H54 (cell line): ENCODE measurements around the gene SLC15A2.

Source experiments
- DNase-seq: peaks from one replicate; pipeline ENCODE4 v3.0.0; 2011; ENCODE audit warnings: low spot score, mixed read lengths; ENCODE audit not compliant: insufficient read length
- FAIRE-seq: peaks from 3 replicates; lab custom pipeline; 2011; peaks lifted over from hg19 to GRCh38; lab: Jason Lieb, UNC
- POLR2A ChIP-seq: IDR thresholded peaks from 2 replicates; pipeline ENCODE4 v1.6.1; 2011; ENCODE audit warnings: low read depth, mild to moderate bottlenecking, low read length

Gene SLC15A2

GRCh38 chr3:121951291-121951919, 57.2 kb downstream of the SLC15A2 start:
- TF ChIP-seq POLR2A: no peak
- DNase-seq (no peak), FAIRE-seq (no peak)

GRCh38 chr3:121956363-121956762, 62.2 kb downstream of the SLC15A2 start:
- DNase-seq: no peak
- no peak for TF ChIP-seq POLR2A
- FAIRE-seq: no peak

GRCh38 chr3:121957674-121958415, 63.6 kb downstream of the SLC15A2 start:
- no peak for TF ChIP-seq POLR2A
- DNase-seq: no peak
- no peak for FAIRE-seq

- no peak for TF ChIP-seq POLR2A
- FAIRE-seq: no peak
Measured at GRCh38 chr3:121958801-121959200, 64.6 kb downstream of the SLC15A2 start.

GRCh38 chr3:121961283-121961682, 67.1 kb downstream of the SLC15A2 start:
- FAIRE-seq: no peak
- no peak for TF ChIP-seq POLR2A
- no peak for DNase-seq

More at GRCh38 chr3:121958801-121959200, 64.6 kb downstream of the SLC15A2 start:
- DNase-seq: no peak

DNA sequence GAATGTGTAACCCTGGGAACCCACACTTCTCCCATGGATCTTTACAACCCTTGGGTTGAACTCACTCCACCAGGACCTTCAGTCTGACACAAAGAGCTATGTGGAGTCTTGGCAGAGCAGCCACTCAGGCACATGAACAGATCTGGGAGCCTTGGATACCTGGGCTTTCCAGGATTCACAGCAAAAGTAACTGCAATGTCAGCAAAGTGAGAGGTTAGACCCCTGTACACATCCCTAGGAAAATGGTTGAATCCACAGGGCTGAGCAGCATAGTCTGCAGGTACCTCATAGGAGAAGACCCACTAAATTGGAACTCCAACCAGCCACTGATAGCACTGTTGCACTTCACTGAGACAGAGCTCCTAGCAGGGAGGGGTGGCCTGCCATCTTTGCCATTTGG, 68.2 kb downstream of the SLC15A2 start:
- no peak for TF ChIP-seq POLR2A
- DNase-seq: no peak
- FAIRE-seq: no peak

DNA sequence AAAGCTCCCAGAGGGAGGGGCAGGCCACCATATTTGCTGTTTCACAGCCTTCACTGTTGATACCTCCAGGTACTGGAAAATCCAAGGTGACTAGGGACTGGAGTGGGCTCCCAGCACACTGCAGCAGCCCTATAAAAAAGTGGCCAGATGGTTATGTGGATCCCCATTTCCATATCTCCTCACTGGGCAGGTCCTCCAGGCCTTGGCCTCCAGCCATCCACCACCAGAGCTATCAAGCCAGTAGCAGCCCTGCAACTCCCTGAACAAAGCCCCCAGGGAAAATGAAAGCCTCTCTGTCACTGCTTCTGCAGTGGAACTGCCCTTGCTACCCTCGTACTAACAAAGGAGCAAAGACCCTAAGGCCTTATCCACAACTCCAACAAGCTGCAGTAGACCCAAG, 69.4 kb downstream of the SLC15A2 start:
- no peak for TF ChIP-seq POLR2A
- DNase-seq (no peak), FAIRE-seq (no peak)

DNA sequence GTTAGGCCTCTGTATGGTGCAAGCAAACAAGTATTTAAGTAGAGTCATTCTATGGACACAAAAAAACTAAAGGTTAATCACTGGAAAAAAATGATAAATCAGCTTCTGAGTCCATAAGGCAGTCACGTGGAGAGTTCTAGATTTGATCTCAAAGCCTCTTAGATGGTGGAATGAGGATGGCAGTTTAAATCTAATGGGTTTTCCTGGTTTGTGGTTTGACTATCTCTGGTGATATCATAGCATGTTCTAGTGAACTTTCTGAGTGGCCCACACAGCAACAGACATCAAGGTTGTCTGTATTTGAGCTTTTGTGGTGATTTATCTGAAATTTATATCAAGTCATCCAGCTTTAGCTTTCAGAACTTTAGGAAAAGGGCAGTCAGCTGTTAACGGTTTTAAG, 75.4 kb downstream of the SLC15A2 start:
- TF ChIP-seq POLR2A: no peak
- FAIRE-seq: no peak
- no peak for DNase-seq

DNA sequence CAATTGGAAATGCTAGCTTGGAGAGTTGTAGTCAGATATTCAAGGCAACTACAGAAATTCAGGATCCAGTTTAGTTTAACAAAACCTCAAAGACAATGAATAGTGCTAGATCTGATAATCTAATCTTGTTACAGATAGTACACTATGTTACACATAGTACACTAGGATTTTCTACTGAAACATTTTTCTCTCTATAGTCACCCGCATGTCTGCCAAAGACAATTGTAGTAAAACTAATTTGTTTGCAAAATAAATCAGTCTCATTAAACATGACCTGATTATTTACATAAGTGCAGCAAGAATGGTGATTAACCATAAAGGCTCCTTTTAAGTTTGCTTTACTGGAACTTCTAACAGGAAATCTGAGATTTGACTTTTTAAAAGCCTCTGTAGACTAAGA, 75.8 kb downstream of the SLC15A2 start:
- DNase-seq (no peak), FAIRE-seq (no peak)
- no peak for TF ChIP-seq POLR2A

DNA sequence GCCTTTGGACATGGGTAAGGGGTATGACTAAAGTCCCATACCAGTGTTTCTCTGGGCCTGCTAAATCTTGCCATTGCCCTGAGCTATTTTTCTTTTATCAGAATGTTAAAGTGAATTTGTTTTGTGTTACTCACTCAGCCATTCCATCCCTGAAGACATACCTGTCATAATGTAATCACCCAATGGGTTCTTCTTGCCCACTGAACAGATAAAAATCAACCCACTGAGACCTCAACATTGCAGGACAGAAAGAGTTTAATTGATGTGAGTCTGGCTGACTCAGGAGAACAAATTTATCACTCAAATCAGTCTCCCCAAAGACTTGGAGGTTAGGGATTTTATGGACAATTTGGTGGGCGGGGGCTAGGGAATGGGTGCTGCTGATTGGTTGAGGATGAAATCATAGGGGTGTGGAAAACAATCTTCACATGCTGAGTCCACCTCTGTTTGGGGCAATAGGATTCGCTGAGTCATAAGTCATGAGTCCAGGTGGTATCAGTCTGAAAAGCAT, 80.5 kb downstream of the SLC15A2 start:
- DNase-seq (no peak), FAIRE-seq (no peak)
- no peak for TF ChIP-seq POLR2A

DNA sequence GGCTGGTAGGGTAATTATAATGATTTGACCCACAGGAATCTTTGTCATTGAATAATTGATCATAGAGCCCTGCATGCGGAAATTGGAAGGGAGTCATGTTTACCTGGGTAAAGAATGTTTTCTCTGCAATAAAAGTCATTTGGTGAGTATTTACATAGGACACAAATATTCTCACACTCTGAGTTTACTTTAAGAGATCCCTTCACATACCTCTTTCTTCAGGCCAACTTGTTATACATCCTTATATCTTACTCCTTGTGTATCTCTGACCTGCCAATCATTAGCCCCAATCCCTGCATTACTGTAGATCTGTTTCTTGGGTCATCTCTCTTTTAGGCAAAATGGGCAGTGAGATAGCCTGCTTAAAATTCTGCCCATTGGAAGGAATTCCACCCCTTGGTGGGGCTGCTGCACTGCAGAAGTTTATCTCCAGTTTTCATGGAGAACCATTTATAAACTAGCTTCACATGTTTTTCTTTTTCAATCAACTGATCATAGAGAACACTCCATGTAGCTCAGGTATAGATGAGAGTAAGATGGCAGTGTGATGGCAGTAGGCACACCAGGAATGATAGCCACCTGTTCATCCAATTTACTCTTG, 81.6 kb downstream of the SLC15A2 start:
- no peak for TF ChIP-seq POLR2A
- no peak for DNase-seq
- FAIRE-seq: no peak

DNA sequence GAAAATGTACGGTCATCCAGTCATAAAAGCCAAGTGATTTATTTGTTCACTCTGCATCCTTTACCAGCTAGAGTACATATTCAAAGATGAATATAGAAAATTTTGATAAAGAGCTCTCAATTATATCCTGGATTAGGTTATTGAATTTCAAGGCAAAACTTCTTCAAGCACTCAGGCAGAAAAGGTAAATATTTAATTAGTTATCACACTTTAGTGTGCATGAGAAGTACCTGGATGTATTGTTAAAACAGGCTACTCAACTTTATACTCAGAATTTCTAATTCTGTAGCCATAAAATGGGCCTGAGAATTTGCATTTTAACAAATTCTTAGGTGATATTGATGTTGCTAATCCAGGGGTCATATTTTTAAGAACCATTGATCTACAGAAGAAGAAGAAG, 82.5 kb downstream of the SLC15A2 start:
- TF ChIP-seq POLR2A: no peak
- FAIRE-seq (no peak), DNase-seq (no peak)

GRCh38 chr3:121979246-121979645, 85.0 kb downstream of the SLC15A2 start:
- DNase-seq (no peak), FAIRE-seq (no peak)
- no peak for TF ChIP-seq POLR2A

DNA sequence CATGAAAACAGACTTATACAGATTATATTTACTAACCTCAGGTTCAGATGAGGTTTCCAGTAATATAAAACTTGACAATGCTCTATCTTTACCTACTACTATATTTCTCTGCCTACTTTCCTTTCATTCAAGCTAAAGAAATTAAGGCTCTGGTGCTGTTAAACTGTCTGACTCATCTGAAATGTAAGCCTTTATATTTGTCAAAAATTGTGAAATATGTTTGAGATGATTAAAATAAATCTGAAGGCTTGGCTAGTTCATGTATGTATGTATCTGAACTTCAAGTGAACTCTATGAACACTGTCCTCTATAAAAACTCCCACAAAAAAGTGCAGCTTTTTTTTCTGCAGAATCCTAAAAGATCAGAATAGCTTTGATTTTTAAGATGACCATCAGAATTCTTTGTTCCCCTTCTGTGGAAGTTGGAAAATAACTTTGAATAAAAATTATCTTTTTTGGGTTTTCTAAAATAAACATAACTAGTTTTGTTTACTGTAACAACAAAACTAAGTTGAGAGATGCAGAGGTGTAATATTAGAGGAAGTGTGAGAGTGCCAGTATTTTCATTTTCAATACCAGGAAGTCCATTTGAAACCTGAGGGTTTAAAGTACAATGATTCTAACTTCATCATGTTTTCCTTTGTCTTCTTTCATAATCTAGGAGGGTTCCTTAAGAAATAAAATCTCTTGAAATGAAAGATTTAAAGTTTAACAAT, 85.7 kb downstream of the SLC15A2 start:
- no peak for DNase-seq
- TF ChIP-seq POLR2A: no peak
- FAIRE-seq: no peak

DNA sequence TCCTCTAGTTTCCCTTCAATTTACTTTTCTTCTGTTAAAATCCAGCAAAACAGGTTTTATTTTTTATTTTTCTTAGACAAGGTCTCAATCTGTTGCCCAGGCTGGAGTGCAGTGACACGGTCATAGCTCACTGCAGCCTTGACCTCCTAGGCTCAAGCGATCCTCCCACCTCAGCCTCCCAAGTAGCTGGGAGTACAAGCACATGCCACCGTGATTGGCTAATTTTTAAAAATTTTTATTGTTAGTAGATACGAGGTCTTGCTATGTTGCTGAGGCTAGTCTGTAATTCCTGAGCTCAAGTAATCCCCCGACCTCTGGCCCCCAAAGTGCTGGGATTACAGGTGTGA, 86.2 kb downstream of the SLC15A2 start:
- FAIRE-seq: no peak
- no peak for DNase-seq
- no peak for TF ChIP-seq POLR2A
